ENCODE data around the gene FOXP3. TPM values are rescaled to one million over a fixed set of nuclear protein-coding genes. Genes with fewer than 3 reads are reported as not detected.

Gene FOXP3
- total and polyA plus RNA-seq, 10 donors = 0.26 to 3.9 (median 1.1) TPM

- Histone ChIP-seq H3K27me3 (replicated peaks in 1 of 7) (peaks cover 0 to 13% (median 0%) of the 10 kb centered on the region in 7 donors), H3K4me1 (peaks cover 0 to 10% (median 2%) of the 10 kb centered on the region in 6 donors), H3K27ac (no peak overlapping the region), H3K36me3 (no peaks in the 10 kb centered on the region), H3K4me3 (no peak overlapping the region), H3K9me3 (no peaks in the 10 kb centered on the region)
- WGBS, 5 donors = 54 to 73% (median 68%) methylated on average over 3 to 4 of the region's 4 CpGs
- intact Hi-C loops (cut with DNase I; ENCODE audit: low total_unique reads) = no loop called here
- TF ChIP-seq CTCF (IDR thresholded peaks at IDR 0.05 in 8 of 11, conservative IDR thresholded peaks at IDR 0.05 in 3 of 11) = no peak
- TF ChIP-seq POLR2A (IDR thresholded peaks at IDR 0.05) = no peak
- TF ChIP-seq POLR2AphosphoS5 (IDR thresholded peaks at IDR 0.05) = no peak
- no peak for DNase-seq
Measured at GRCh38 chrX:49204709-49205108, 59.8 kb downstream of the FOXP3 start.

GRCh38 chrX:49204017-49204416 is 60.5 kb downstream of the FOXP3 start:
- DNase-seq = no peak
- intact Hi-C loops (cut with DNase I; ENCODE audit: low total_unique reads) = no loop called here
- WGBS, 5 donors = 74 to 92% (median 84%) methylated on average over 5 to 6 of the region's 6 CpGs

GRCh38 chrX:49203536-49203935 is 61.0 kb downstream of the FOXP3 start:
- H3K9me3 ChIP-seq = no peaks in the 10 kb centered on the region
- H3K27ac ChIP-seq = no peak overlapping the region
- DNase-seq = no peak
- H3K4me3 ChIP-seq = no peak overlapping the region
- peaks cover 0 to 8% (median 0%) of the 10 kb centered on the region in 7 donors for H3K27me3 ChIP-seq (replicated peaks in 1 of 7)
- intact Hi-C loops (cut with DNase I; ENCODE audit: low total_unique reads) = no loop called here
- no peak for TF ChIP-seq POLR2AphosphoS5 (IDR thresholded peaks at IDR 0.05)
- no peak for TF ChIP-seq CTCF (IDR thresholded peaks at IDR 0.05 in 8 of 11, conservative IDR thresholded peaks at IDR 0.05 in 3 of 11)
- TF ChIP-seq POLR2A (IDR thresholded peaks at IDR 0.05) = no peak
- WGBS, 5 donors = 61 to 83% (median 75%) methylated on average over 3 of the region's 3 CpGs
- no peaks in the 10 kb centered on the region for H3K36me3 ChIP-seq
- H3K4me1 ChIP-seq = peaks cover 0 to 16% (median 2%) of the 10 kb centered on the region in 6 donors

More at GRCh38 chrX:49204017-49204416, 60.5 kb downstream of the FOXP3 start:
- H3K27ac ChIP-seq = no peak overlapping the region
- peaks cover 0 to 8% (median 0%) of the 10 kb centered on the region in 7 donors for H3K27me3 ChIP-seq (replicated peaks in 1 of 7)
- H3K4me3 ChIP-seq = no peak overlapping the region
- H3K36me3 ChIP-seq = no peaks in the 10 kb centered on the region
- H3K9me3 ChIP-seq = no peaks in the 10 kb centered on the region
- H3K4me1 ChIP-seq = peaks cover 0 to 16% (median 2%) of the 10 kb centered on the region in 6 donors
- TF ChIP-seq CTCF (IDR thresholded peaks at IDR 0.05 in 8 of 11, conservative IDR thresholded peaks at IDR 0.05 in 3 of 11) = no peak
- no peak for TF ChIP-seq POLR2AphosphoS5 (IDR thresholded peaks at IDR 0.05)
- no peak for TF ChIP-seq POLR2A (IDR thresholded peaks at IDR 0.05)

GRCh38 chrX:49202022-49202421 is 62.5 kb downstream of the FOXP3 start:
- Histone ChIP-seq H3K9me3 (no peaks in the 10 kb centered on the region), H3K4me1 (peaks cover 0 to 16% (median 2%) of the 10 kb centered on the region in 6 donors), H3K27me3 (replicated peaks in 1 of 7) (peaks cover 0 to 8% (median 0%) of the 10 kb centered on the region in 7 donors), H3K4me3 (no peak overlapping the region), H3K36me3 (no peaks in the 10 kb centered on the region), H3K27ac (no peak overlapping the region)
- no peak for DNase-seq
- 84 to 100% (median 90%) methylated on average over 2 of the region's 2 CpGs for WGBS, 5 donors
- TF ChIP-seq CTCF (IDR thresholded peaks at IDR 0.05 in 8 of 11, conservative IDR thresholded peaks at IDR 0.05 in 3 of 11) (no peak), POLR2A (IDR thresholded peaks at IDR 0.05) (no peak), POLR2AphosphoS5 (IDR thresholded peaks at IDR 0.05) (no peak)
- intact Hi-C loops (cut with DNase I; ENCODE audit: low total_unique reads) = no loop called here

Other genes with a start within 250 kb of the FOXP3 start
- 10 to 100 TPM; 47.1 to 79.1 (median 64.9) TPM for gene TFE3, start 221.4 kb downstream of the FOXP3 start, total RNA-seq
- 10 to 100 TPM; 16.0 to 35.8 (median 18.7) TPM for gene TFE3, start 221.4 kb downstream of the FOXP3 start, polyA plus RNA-seq
- 1 to 10 TPM; 4.8 to 8.6 (median 7.1) TPM for gene CCDC120, start 205.7 kb downstream of the FOXP3 start, total RNA-seq
- 1 to 10 TPM; 1.1 to 2.5 (median 1.4) TPM for gene CCDC120, start 205.7 kb downstream of the FOXP3 start, polyA plus RNA-seq
- 10 to 100 TPM; 15.4 to 23.7 (median 18.9) TPM for gene PRAF2, start 190.7 kb downstream of the FOXP3 start, total RNA-seq
- gene PRAF2, start 190.7 kb downstream of the FOXP3 start, polyA plus RNA-seq = 10 to 100 TPM; 15.9 to 17.9 (median 16.0) TPM
- 100 to 1,000 TPM in 1 of 7 donors, 10 to 100 TPM in 6; 59.3 to 123 (median 64.7) TPM for gene WDR45, start 184.8 kb downstream of the FOXP3 start, total RNA-seq
- gene WDR45, start 184.8 kb downstream of the FOXP3 start, polyA plus RNA-seq = 100 to 1,000 TPM in 1 of 3 donors, 10 to 100 TPM in 2; 49.3 to 122 (median 95.4) TPM
- gene GPKOW, start 141.0 kb downstream of the FOXP3 start, total RNA-seq = 10 to 100 TPM; 17.6 to 23.9 (median 19.2) TPM
- 10 to 100 TPM in 2 of 3 donors, 1 to 10 TPM in 1; 8.7 to 15.3 (median 11.6) TPM for gene GPKOW, start 141.0 kb downstream of the FOXP3 start, polyA plus RNA-seq
- 1 to 10 TPM in 6 of 7 donors, under 1 TPM in 1; 0.89 to 4.3 (median 1.5) TPM for gene MAGIX, start 102.0 kb downstream of the FOXP3 start, total RNA-seq
- 1 to 10 TPM in 2 of 3 donors, under 1 TPM in 1; 0.96 to 2.1 (median 1.3) TPM for gene MAGIX, start 102.0 kb downstream of the FOXP3 start, polyA plus RNA-seq
- 100 to 1,000 TPM in 1 of 7 donors, 10 to 100 TPM in 6; 30.2 to 100 (median 52.6) TPM for gene PLP2, start 92.8 kb downstream of the FOXP3 start, total RNA-seq
- 10 to 100 TPM; 48.8 to 77.1 (median 57.4) TPM for gene PLP2, start 92.8 kb downstream of the FOXP3 start, polyA plus RNA-seq
- 10 to 100 TPM; 11.3 to 29.0 (median 15.2) TPM for gene PRICKLE3, start 78.3 kb downstream of the FOXP3 start, total RNA-seq
- gene PRICKLE3, start 78.3 kb downstream of the FOXP3 start, polyA plus RNA-seq = 1 to 10 TPM; 3.2 to 6.2 (median 3.4) TPM
- gene SYP, start 64.5 kb downstream of the FOXP3 start, total RNA-seq = 1 to 10 TPM in 5 of 7 donors, under 1 TPM in 2; 0.52 to 3.6 (median 1.5) TPM
- 1 to 10 TPM in 2 of 3 donors, under 1 TPM in 1; 0.48 to 2.1 (median 1.3) TPM for gene SYP, start 64.5 kb downstream of the FOXP3 start, polyA plus RNA-seq
- 1 to 10 TPM in 5 of 7 donors, under 1 TPM in 2; 0.63 to 2.9 (median 1.2) TPM for gene CACNA1F, start 31.4 kb downstream of the FOXP3 start, total RNA-seq
- under 1 TPM; 0.55 to 0.67 (median 0.61) TPM for gene CACNA1F, start 31.4 kb downstream of the FOXP3 start, polyA plus RNA-seq
- 10 to 100 TPM; 18.9 to 26.4 (median 21.4) TPM for gene CCDC22, start 29.2 kb downstream of the FOXP3 start, total RNA-seq
- 10 to 100 TPM; 14.9 to 19.9 (median 19.7) TPM for gene CCDC22, start 29.2 kb downstream of the FOXP3 start, polyA plus RNA-seq
- gene PPP1R3F, start 5.1 kb upstream of the FOXP3 start, total RNA-seq = 1 to 10 TPM; 5.1 to 8.9 (median 6.3) TPM
- gene PPP1R3F, start 5.1 kb upstream of the FOXP3 start, polyA plus RNA-seq = 1 to 10 TPM; 2.2 to 3.8 (median 3.0) TPM
- gene GAGE10, start 38.9 kb upstream of the FOXP3 start, total RNA-seq = not detected
- not detected for gene GAGE10, start 38.9 kb upstream of the FOXP3 start, polyA plus RNA-seq
- gene GAGE12J, start 57.3 kb upstream of the FOXP3 start, total RNA-seq = not detected
- gene GAGE12J, start 57.3 kb upstream of the FOXP3 start, polyA plus RNA-seq = not detected
- gene GAGE13, start 66.9 kb upstream of the FOXP3 start, total RNA-seq = not detected
- gene GAGE13, start 66.9 kb upstream of the FOXP3 start, polyA plus RNA-seq = not detected

Measured in spleen (tissue), 11 donors.